ENCODE measurements around the gene DNAJB11. TPM values are rescaled to one million over a fixed set of nuclear protein-coding genes. Genes with fewer than 3 reads are reported as not detected.

The DNAJB11 gene
- total and polyA plus RNA-seq, 2 experiments from 2014 or later = 72.6 to 85.6 TPM

DNA sequence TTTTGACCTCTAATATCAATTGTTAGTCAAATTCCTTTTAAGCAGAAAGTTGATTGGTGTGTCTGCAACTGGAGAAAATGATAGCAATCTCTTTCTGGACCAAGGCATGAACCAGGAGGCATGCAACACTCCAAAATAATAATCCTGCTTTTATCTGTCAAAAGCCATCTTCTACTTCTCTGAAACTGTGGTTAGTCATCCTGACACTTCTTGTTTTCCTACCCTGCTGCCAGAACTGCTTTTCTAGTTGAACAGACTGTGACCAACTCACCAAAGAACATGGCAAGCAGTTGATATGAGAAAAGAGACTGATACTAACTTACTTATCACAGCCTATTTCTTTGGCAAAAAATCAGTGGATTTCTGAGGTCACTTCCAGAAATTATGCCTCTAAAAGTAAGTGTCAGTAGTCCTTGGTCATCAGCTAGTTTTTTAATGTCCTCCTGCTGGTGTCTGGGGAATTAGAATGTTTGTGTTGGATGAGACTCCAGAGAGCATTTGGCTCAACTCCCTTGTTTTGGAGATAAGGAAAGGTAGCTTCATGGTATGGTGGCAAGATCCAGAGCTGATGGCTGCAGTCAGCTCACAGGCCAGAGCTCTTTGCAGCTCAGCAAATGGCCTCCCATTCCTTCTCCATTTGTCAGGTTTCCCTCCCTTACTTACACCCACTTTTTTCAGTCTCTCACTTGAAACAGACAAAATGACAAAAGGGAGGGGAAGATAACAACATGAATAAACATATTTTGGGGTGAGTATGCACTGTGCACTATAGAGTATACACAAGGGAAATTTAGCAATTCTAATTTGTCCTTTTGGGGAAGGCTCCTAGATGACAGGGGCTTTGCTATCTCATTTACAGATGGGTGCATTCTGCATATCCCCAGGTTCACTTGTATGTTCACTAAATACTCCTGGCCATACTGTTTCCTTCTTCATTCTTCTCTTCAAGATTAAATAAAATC lies 33.4 kb upstream of the DNAJB11 start:
- H3K4me2 ChIP-seq = no peak overlapping the region
- DNase-seq (ENCODE audit: low spot score) = no peak
- H3K9me3 Mint-ChIP-seq = no peaks in the 10 kb centered on the region

More for the DNA sequence above, 33.4 kb upstream of the DNAJB11 start:
- Histone ChIP-seq H3K27ac (ENCODE audit: low read depth) (no peak overlapping the region), H4K20me1 (replicated peaks; ENCODE audit: insufficient read depth) (no peaks in the 10 kb centered on the region), H2AFZ (no peak overlapping the region), H3F3A (replicated peaks; ENCODE audit: low read depth) (no peaks in the 10 kb centered on the region), H3K79me2 (replicated peaks; ENCODE audit: insufficient read depth) (no peaks in the 10 kb centered on the region), H3K36me3 (ENCODE audit: insufficient read depth) (no peaks in the 10 kb centered on the region), H3K9me2 (ENCODE audit: insufficient read depth) (no peaks in the 10 kb centered on the region), H3K4me1 (ENCODE audit: insufficient read depth) (no peaks in the 10 kb centered on the region), H3K27me3 (ENCODE audit: insufficient read depth) (no peaks in the 10 kb centered on the region), H3K4me3 (no peak overlapping the region)
- Mint-ChIP-seq H3K27me3 (ENCODE audit: insufficient read depth, low read depth, poor library complexity) (no peaks in the 10 kb centered on the region), H3K4me3 (no peak overlapping the region), H3K36me3 (ENCODE audit: low read depth) (no peaks in the 10 kb centered on the region), H3K27ac (no peak overlapping the region), H3K4me1 (peaks cover 8% of the 10 kb centered on the region; the same call in 2 of the 3 replicates)
- no peak for ATAC-seq
- TF ChIP-seq CREB1 (CRISPR knock-in tag; IDR thresholded peaks at IDR 0.05; ENCODE audit: low read depth) (no peak), EZH2 (IDR thresholded peaks at IDR 0.05; ENCODE audit: low read depth, unreplicated experiment) (no peak), EZH2phosphoT487 (IDR thresholded peaks at IDR 0.05; ENCODE audit: unreplicated experiment) (no peak), STAT1 (IDR thresholded peaks at IDR 0.05; ENCODE audit: unreplicated experiment) (no peak), NANOG (IDR thresholded peaks at IDR 0.05; ENCODE audit: borderline replicate concordance) (no peak), POLR2AphosphoS5 (IDR thresholded peaks at IDR 0.05; ENCODE audit: low read depth) (no peak), ZNF331 (CRISPR knock-in tag; IDR thresholded peaks at IDR 0.05; ENCODE audit: low read depth) (no peak), JUNB (IDR thresholded peaks at IDR 0.05; ENCODE audit: unreplicated experiment) (no peak), ZNF114 (CRISPR knock-in tag; IDR thresholded peaks at IDR 0.05) (no peak)
- TF ChIP-seq, protein P1, sequence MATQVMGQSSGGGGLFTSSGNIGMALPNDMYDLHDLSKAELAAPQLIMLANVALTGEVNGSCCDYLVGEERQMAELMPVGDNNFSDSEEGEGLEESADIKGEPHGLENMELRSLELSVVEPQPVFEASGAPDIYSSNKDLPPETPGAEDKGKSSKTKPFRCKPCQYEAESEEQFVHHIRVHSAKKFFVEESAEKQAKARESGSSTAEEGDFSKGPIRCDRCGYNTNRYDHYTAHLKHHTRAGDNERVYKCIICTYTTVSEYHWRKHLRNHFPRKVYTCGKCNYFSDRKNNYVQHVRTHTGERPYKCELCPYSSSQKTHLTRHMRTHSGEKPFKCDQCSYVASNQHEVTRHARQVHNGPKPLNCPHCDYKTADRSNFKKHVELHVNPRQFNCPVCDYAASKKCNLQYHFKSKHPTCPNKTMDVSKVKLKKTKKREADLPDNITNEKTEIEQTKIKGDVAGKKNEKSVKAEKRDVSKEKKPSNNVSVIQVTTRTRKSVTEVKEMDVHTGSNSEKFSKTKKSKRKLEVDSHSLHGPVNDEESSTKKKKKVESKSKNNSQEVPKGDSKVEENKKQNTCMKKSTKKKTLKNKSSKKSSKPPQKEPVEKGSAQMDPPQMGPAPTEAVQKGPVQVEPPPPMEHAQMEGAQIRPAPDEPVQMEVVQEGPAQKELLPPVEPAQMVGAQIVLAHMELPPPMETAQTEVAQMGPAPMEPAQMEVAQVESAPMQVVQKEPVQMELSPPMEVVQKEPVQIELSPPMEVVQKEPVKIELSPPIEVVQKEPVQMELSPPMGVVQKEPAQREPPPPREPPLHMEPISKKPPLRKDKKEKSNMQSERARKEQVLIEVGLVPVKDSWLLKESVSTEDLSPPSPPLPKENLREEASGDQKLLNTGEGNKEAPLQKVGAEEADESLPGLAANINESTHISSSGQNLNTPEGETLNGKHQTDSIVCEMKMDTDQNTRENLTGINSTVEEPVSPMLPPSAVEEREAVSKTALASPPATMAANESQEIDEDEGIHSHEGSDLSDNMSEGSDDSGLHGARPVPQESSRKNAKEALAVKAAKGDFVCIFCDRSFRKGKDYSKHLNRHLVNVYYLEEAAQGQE (IDR thresholded peaks at IDR 0.05; ENCODE audit: unreplicated experiment) = no peak
- TF ChIP-seq, protein P2, sequence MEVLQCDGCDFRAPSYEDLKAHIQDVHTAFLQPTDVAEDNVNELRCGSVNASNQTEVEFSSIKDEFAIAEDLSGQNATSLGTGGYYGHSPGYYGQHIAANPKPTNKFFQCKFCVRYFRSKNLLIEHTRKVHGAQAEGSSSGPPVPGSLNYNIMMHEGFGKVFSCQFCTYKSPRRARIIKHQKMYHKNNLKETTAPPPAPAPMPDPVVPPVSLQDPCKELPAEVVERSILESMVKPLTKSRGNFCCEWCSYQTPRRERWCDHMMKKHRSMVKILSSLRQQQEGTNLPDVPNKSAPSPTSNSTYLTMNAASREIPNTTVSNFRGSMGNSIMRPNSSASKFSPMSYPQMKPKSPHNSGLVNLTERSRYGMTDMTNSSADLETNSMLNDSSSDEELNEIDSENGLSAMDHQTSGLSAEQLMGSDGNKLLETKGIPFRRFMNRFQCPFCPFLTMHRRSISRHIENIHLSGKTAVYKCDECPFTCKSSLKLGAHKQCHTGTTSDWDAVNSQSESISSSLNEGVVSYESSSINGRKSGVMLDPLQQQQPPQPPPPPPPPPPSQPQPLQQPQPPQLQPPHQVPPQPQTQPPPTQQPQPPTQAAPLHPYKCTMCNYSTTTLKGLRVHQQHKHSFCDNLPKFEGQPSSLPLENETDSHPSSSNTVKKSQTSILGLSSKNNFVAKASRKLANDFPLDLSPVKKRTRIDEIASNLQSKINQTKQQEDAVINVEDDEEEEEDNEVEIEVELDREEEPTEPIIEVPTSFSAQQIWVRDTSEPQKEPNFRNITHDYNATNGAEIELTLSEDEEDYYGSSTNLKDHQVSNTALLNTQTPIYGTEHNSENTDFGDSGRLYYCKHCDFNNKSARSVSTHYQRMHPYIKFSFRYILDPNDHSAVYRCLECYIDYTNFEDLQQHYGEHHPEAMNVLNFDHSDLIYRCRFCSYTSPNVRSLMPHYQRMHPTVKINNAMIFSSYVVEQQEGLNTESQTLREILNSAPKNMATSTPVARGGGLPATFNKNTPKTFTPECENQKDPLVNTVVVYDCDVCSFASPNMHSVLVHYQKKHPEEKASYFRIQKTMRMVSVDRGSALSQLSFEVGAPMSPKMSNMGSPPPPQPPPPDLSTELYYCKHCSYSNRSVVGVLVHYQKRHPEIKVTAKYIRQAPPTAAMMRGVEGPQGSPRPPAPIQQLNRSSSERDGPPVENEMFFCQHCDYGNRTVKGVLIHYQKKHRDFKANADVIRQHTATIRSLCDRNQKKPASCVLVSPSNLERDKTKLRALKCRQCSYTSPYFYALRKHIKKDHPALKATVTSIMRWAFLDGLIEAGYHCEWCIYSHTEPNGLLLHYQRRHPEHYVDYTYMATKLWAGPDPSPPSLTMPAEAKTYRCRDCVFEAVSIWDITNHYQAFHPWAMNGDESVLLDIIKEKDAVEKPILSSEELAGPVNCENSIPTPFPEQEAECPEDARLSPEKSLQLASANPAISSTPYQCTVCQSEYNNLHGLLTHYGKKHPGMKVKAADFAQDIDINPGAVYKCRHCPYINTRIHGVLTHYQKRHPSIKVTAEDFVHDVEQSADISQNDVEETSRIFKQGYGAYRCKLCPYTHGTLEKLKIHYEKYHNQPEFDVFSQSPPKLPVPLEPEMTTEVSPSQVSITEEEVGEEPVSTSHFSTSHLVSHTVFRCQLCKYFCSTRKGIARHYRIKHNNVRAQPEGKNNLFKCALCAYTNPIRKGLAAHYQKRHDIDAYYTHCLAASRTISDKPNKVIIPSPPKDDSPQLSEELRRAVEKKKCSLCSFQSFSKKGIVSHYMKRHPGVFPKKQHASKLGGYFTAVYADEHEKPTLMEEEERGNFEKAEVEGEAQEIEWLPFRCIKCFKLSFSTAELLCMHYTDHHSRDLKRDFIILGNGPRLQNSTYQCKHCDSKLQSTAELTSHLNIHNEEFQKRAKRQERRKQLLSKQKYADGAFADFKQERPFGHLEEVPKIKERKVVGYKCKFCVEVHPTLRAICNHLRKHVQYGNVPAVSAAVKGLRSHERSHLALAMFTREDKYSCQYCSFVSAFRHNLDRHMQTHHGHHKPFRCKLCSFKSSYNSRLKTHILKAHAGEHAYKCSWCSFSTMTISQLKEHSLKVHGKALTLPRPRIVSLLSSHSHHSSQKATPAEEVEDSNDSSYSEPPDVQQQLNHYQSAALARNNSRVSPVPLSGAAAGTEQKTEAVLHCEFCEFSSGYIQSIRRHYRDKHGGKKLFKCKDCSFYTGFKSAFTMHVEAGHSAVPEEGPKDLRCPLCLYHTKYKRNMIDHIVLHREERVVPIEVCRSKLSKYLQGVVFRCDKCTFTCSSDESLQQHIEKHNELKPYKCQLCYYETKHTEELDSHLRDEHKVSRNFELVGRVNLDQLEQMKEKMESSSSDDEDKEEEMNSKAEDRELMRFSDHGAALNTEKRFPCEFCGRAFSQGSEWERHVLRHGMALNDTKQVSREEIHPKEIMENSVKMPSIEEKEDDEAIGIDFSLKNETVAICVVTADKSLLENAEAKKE (CRISPR knock-in tag; IDR thresholded peaks at IDR 0.05) = no peak
- TF ChIP-seq, protein P3, sequence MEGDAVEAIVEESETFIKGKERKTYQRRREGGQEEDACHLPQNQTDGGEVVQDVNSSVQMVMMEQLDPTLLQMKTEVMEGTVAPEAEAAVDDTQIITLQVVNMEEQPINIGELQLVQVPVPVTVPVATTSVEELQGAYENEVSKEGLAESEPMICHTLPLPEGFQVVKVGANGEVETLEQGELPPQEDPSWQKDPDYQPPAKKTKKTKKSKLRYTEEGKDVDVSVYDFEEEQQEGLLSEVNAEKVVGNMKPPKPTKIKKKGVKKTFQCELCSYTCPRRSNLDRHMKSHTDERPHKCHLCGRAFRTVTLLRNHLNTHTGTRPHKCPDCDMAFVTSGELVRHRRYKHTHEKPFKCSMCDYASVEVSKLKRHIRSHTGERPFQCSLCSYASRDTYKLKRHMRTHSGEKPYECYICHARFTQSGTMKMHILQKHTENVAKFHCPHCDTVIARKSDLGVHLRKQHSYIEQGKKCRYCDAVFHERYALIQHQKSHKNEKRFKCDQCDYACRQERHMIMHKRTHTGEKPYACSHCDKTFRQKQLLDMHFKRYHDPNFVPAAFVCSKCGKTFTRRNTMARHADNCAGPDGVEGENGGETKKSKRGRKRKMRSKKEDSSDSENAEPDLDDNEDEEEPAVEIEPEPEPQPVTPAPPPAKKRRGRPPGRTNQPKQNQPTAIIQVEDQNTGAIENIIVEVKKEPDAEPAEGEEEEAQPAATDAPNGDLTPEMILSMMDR (conservative IDR thresholded peaks at IDR 0.05; ENCODE audit: low read depth in 2 of 2) = no peak
- TF ChIP-seq, protein P4, sequence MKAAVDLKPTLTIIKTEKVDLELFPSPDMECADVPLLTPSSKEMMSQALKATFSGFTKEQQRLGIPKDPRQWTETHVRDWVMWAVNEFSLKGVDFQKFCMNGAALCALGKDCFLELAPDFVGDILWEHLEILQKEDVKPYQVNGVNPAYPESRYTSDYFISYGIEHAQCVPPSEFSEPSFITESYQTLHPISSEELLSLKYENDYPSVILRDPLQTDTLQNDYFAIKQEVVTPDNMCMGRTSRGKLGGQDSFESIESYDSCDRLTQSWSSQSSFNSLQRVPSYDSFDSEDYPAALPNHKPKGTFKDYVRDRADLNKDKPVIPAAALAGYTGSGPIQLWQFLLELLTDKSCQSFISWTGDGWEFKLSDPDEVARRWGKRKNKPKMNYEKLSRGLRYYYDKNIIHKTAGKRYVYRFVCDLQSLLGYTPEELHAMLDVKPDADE (IDR thresholded peaks at IDR 0.05) = no peak
